MM.1S (cell line): Measurements from ENCODE around the gene ZNF512.

ENCODE experiments used
- CTCF ChIP-seq: fragments of 300-600 bp; sonication (generic); IDR thresholded peaks from 2 replicates; pipeline ENCODE4 v1.5.1; 2016; ENCODE audit warnings: antibody characterized with exemption, low read length, mixed read lengths
- EZH2 ChIP-seq: fragments of 300-600 bp; sonication (generic); optimal IDR thresholded peaks from 2 replicates; pipeline ENCODE3; 2017; ENCODE audit warnings: low read depth, mild to moderate bottlenecking, antibody characterized with exemption, low read length, mixed read lengths
- EZH2phosphoT487 ChIP-seq: fragments of 300-600 bp; sonication (generic); IDR thresholded peaks from 2 replicates; pipeline ENCODE4 v1.6.1; 2018; ENCODE audit warnings: antibody characterized with exemption, low read length

DNA sequence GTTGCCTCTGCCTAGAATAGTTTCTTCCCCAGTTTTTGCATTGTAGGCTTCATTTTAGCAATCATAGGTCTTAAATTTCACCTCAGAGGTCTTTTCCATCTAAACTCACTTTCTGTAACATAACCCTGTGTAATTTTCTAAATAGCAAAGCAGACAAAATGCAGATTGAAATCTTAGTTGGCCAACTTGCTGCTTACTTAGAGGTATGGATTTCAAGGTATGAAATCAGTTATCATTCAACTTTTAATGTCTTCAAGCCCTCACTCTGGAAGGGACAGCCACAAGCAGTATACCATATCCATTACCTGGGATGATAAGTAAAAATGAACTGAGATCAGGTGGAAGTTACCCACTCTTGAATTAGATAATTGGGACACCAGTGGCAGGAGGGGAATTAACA lies 42.1 kb downstream of the ZNF512 start:
- TF ChIP-seq CTCF = no peak
- no peak for TF ChIP-seq EZH2
- TF ChIP-seq EZH2phosphoT487 = no peak
